Body of pancreas (tissue), 4 donors: ENCODE measurements around the gene GALNT9.

ENCODE experiments used
- CTCF ChIP-seq, 7 experiments: fragments of 450-650 bp in 4 of 7; fragments of 200-600 bp in 3 of 7; sonication (generic) in 3 of 7; IDR thresholded peaks; one replicate each; pipeline ENCODE4 v1.5.1; 2016 to 2019; ENCODE audit warnings: antibody characterized with exemption in 7 of 7
- POLR2A ChIP-seq, 3 donors: fragments of 450-650 bp; IDR thresholded peaks; one replicate each; pipeline ENCODE4 v1.6.1; 2016; ENCODE audit warnings: antibody characterized with exemption in 3 of 3, mild to moderate bottlenecking in 2 of 3

DNA sequence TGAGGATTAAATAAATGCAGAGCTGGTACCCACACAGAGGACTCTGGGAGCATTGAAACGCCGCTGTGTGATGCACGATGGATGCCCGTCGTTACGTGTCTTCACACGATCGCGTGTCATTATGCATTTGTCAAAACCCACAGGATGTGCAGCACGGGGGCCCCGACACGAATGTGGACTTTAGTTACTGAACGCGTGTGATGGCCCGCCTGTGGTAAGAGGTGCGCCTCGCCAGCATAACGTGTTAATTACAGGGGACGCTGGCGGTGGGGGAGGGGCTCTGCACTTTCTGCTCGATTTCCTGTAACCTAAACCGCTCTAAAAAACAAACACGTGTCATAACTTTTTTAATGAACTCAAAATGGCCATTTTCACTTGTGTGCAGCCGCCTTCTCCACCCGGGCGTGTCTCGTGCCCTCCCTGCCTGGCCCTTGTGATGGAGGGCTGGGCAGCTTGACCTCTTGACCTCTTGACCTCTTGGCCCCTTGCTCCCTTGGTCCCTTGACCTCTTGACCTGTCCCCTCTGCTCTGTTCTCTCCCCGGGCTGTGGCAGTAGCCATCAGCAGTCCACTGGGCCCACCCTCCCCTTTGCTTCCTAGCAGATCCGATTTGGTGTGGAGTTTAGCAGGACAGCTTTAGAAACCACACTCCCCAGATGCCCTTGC lies 33.7 kb upstream of the GALNT9 start:
- TF ChIP-seq POLR2A (IDR thresholded peaks at IDR 0.05) (no peak), CTCF (IDR thresholded peaks at IDR 0.05) (no peak)
